Astrocyte (in vitro differentiated cells and primary cell): ENCODE measurements around the gene MB. TPM values are rescaled to one million over a fixed set of nuclear protein-coding genes. Genes with fewer than 3 reads are reported as not detected.

ENCODE experiments used
- DNase-seq: peaks from one replicate; pipeline ENCODE4 v3.0.0-alpha.2; 2010; ENCODE audit warnings: low read depth
- FAIRE-seq: peaks from 2 replicates; lab custom pipeline; 2011; peaks lifted over from hg19 to GRCh38; lab: Jason Lieb, UNC
- H2AFZ ChIP-seq: 2 replicates; pipeline ENCODE4 v1.6.0; 2012; ENCODE audit warnings: low read depth, low read length, inconsistent platforms
- H3K27ac ChIP-seq: 2 replicates; pipeline ENCODE4 v1.5.1; 2011; ENCODE audit warnings: low read depth, low read length, inconsistent platforms
- H3K27me3 ChIP-seq: 2 replicates; pipeline ENCODE4 v1.6.0; 2011; ENCODE audit warnings: low read length, inconsistent platforms; ENCODE audit not compliant: insufficient read depth
- H3K36me3 ChIP-seq: 2 replicates; pipeline ENCODE4 v1.5.1; 2011; ENCODE audit warnings: low read length, inconsistent platforms; ENCODE audit not compliant: insufficient read depth
- H3K4me1 ChIP-seq: 2 replicates; pipeline ENCODE4 v1.5.1; 2011; ENCODE audit warnings: low read length, inconsistent platforms; ENCODE audit not compliant: insufficient read depth
- H3K4me2 ChIP-seq: 2 replicates; pipeline ENCODE4 v1.6.0; 2012; ENCODE audit warnings: low read length, inconsistent platforms
- H3K4me3 ChIP-seq: 2 replicates; pipeline ENCODE4 v1.5.1; 2011; ENCODE audit warnings: low read depth, mild to moderate bottlenecking, low read length, inconsistent platforms; ENCODE audit not compliant: insufficient read depth
- H3K79me2 ChIP-seq: 2 replicates; pipeline ENCODE4 v1.6.0; 2012; ENCODE audit warnings: mild to moderate bottlenecking, low read length, inconsistent platforms; ENCODE audit not compliant: insufficient read depth
- H3K9ac ChIP-seq: 2 replicates; pipeline ENCODE4 v1.6.0; 2012; ENCODE audit warnings: mild to moderate bottlenecking, low read length, inconsistent platforms
- H3K9me3 ChIP-seq: 2 replicates; pipeline ENCODE4 v1.5.1; 2012; ENCODE audit warnings: low read depth, mild to moderate bottlenecking, low read length, inconsistent platforms; ENCODE audit not compliant: insufficient read depth
- H4K20me1 ChIP-seq: 2 replicates; pipeline ENCODE4 v1.6.0; 2012; ENCODE audit warnings: low read length, inconsistent platforms; ENCODE audit not compliant: insufficient read depth
- H3K27ac Mint-ChIP-seq: one replicate; pipeline ENCODE4 v1.8.0; 2021; ENCODE audit warnings: mild to moderate bottlenecking, mixed read lengths; ENCODE audit not compliant: unreplicated experiment
- H3K27me3 Mint-ChIP-seq: one replicate; pipeline ENCODE4 v1.8.0; 2021; ENCODE audit warnings: low read depth, mixed read lengths; ENCODE audit not compliant: unreplicated experiment
- H3K36me3 Mint-ChIP-seq: one replicate; pipeline ENCODE4 v1.8.0; 2021; ENCODE audit warnings: low read depth, mixed read lengths; ENCODE audit not compliant: unreplicated experiment
- H3K4me1 Mint-ChIP-seq: one replicate; pipeline ENCODE4 v1.8.0; 2021; ENCODE audit warnings: low read depth, mixed read lengths; ENCODE audit not compliant: unreplicated experiment
- H3K4me3 Mint-ChIP-seq: one replicate; pipeline ENCODE4 v1.8.0; 2021; ENCODE audit warnings: mild to moderate bottlenecking, moderate library complexity, mixed read lengths; ENCODE audit not compliant: unreplicated experiment
- H3K9me3 Mint-ChIP-seq: one replicate; pipeline ENCODE4 v1.8.0; 2021; ENCODE audit warnings: mild to moderate bottlenecking, mixed read lengths; ENCODE audit not compliant: unreplicated experiment
- EZH2 ChIP-seq: IDR thresholded peaks from 2 replicates; pipeline ENCODE4 v1.6.1; 2012; ENCODE audit warnings: mild to moderate bottlenecking, low read length, inconsistent platforms; ENCODE audit not compliant: insufficient read depth
- total RNA-seq: library from RNA; stranded (reverse); gene quantifications from 2 replicates; pipeline ENCODE4 v1.2.1, GENCODE V29; 2021
- TF ChIP-seq, protein P1 (sequence below): IDR thresholded peaks from 2 replicates; pipeline ENCODE4 v1.5.1; 2011; ENCODE audit warnings: low read depth, mild to moderate bottlenecking, inconsistent platforms, low read length, moderate library complexity; ENCODE audit not compliant: insufficient read depth

MB gene
- total RNA-seq, 1 donor from 2014 or later = not detected

DNA sequence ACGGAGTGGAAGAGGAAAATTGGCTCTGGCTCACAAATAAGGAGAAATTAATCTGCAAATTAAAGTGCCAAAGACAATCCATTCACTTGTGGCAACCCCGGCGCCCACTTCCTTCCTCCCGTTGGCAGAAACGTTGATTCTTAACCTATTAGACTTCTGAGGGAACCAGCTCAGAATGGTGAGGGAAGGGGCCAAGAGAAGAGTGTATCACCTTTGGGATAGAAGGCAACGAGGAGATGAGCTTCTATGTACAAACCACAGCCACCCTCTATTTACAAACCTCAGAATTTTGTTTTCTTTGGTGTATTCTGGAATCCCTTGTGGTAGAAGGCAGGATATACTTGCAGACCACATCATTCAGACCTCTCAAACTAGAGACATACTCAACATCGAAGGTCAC lies 1.1 kb downstream of the MB start:
- H3K4me2 ChIP-seq = no peak overlapping the region
- H3K9me3 Mint-ChIP-seq = peaks cover 2% of the 10 kb centered on the region
- no peaks in the 10 kb centered on the region for H3K36me3 Mint-ChIP-seq
- H3K9ac ChIP-seq = no peak overlapping the region
- H3K4me1 ChIP-seq = no peaks in the 10 kb centered on the region
- no peak for TF ChIP-seq EZH2
- TF ChIP-seq, protein P1, sequence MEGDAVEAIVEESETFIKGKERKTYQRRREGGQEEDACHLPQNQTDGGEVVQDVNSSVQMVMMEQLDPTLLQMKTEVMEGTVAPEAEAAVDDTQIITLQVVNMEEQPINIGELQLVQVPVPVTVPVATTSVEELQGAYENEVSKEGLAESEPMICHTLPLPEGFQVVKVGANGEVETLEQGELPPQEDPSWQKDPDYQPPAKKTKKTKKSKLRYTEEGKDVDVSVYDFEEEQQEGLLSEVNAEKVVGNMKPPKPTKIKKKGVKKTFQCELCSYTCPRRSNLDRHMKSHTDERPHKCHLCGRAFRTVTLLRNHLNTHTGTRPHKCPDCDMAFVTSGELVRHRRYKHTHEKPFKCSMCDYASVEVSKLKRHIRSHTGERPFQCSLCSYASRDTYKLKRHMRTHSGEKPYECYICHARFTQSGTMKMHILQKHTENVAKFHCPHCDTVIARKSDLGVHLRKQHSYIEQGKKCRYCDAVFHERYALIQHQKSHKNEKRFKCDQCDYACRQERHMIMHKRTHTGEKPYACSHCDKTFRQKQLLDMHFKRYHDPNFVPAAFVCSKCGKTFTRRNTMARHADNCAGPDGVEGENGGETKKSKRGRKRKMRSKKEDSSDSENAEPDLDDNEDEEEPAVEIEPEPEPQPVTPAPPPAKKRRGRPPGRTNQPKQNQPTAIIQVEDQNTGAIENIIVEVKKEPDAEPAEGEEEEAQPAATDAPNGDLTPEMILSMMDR = no peak
- peaks cover 10% of the 10 kb centered on the region for H3K27me3 ChIP-seq
- H3K36me3 ChIP-seq = no peaks in the 10 kb centered on the region
- H3K27ac Mint-ChIP-seq = peak overlapping the region; percentile 49
- H2AFZ ChIP-seq = no peak overlapping the region
- H3K4me3 Mint-ChIP-seq = no peak overlapping the region
- H3K4me3 ChIP-seq = no peak overlapping the region
- H3K27ac ChIP-seq = no peak overlapping the region
- DNase-seq (no peak), FAIRE-seq (no peak)
- H3K27me3 Mint-ChIP-seq = peaks cover 25% of the 10 kb centered on the region
- no peaks in the 10 kb centered on the region for H3K79me2 ChIP-seq
- H4K20me1 ChIP-seq = no peaks in the 10 kb centered on the region
- H3K4me1 Mint-ChIP-seq = no peaks in the 10 kb centered on the region
- H3K9me3 ChIP-seq = no peaks in the 10 kb centered on the region

DNA sequence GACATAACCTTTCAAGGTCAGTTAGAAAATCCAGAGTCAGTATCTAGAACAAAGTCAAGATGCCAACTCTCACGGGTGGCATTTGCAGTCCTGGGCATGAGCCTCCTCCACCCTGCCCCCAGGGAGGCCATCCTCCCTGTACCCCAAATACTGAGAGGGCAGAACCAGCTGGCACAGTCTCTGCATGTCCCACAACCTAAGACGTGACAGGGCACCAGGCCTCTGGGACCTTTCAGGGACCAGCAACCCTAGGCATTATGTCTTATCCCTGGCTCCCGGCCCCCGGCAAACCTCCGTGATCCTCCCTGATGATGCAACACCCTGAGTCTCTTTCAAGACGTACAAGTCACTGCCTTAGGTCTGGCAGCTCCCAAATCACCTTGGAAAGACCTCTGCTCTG lies 2.0 kb downstream of the MB start:
- no peaks in the 10 kb centered on the region for H3K79me2 ChIP-seq
- H3K4me1 ChIP-seq = no peaks in the 10 kb centered on the region
- no peaks in the 10 kb centered on the region for H4K20me1 ChIP-seq
- H3K36me3 ChIP-seq = no peaks in the 10 kb centered on the region
- no peak overlapping the region for H3K4me2 ChIP-seq
- Mint-ChIP-seq H3K9me3 (peaks cover 2% of the 10 kb centered on the region), H3K27me3 (peaks cover 33% of the 10 kb centered on the region), H3K4me3 (no peak overlapping the region), H3K27ac (peak overlapping the region; percentile 21), H3K36me3 (no peaks in the 10 kb centered on the region), H3K4me1 (no peaks in the 10 kb centered on the region)
- DNase-seq (no peak), FAIRE-seq (no peak)
- peaks cover 13% of the 10 kb centered on the region for H3K27me3 ChIP-seq
- no peak overlapping the region for H2AFZ ChIP-seq
- no peak overlapping the region for H3K4me3 ChIP-seq
- no peak overlapping the region for H3K27ac ChIP-seq
- TF ChIP-seq EZH2 = no peak
- TF ChIP-seq, protein P1 = no peak
- H3K9me3 ChIP-seq = no peaks in the 10 kb centered on the region
- H3K9ac ChIP-seq = no peak overlapping the region

DNA sequence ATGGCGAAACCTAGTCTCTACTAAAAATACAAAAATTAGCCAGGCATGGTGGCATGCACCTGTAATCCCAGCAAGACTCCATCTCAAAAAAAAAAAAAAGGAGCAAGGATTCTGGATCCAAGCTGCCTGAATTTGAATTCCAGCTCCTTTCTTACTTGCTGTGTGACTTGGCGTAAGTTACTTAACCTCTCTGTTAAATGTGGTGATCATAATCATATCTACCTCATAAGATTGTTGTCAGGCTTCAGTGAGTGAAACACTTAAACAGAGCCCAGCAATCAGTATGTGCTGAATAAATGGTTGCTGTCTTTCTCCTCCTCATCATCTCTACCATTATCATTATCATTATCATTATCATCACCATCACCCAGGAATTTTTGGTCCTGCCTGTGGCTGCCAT lies 2.7 kb downstream of the MB start:
- Histone ChIP-seq H3K4me3 (no peak overlapping the region), H3K27me3 (peaks cover 17% of the 10 kb centered on the region), H2AFZ (no peak overlapping the region), H3K4me2 (no peak overlapping the region), H3K36me3 (no peaks in the 10 kb centered on the region), H3K79me2 (no peaks in the 10 kb centered on the region), H3K4me1 (no peaks in the 10 kb centered on the region), H3K9ac (no peak overlapping the region), H4K20me1 (no peaks in the 10 kb centered on the region), H3K27ac (no peak overlapping the region), H3K9me3 (no peaks in the 10 kb centered on the region)
- no peak for DNase-seq
- Mint-ChIP-seq H3K4me3 (no peak overlapping the region), H3K27me3 (peaks cover 40% of the 10 kb centered on the region), H3K4me1 (no peaks in the 10 kb centered on the region), H3K9me3 (peaks cover 1% of the 10 kb centered on the region), H3K27ac (peak overlapping the region; percentile 21), H3K36me3 (no peaks in the 10 kb centered on the region)
- FAIRE-seq = no peak
- TF ChIP-seq, protein P1 = no peak
- TF ChIP-seq EZH2 = no peak
